Measurements from ENCODE around the gene SLC9B1. TPM values are rescaled to one million over a fixed set of nuclear protein-coding genes. Genes with fewer than 3 reads are reported as not detected.
"Not testable (repeated sequence)": the region's sequence is repeated elsewhere in the genome, so short reads cannot be mapped to it uniquely, and the experiment has no call there.

The SLC9B1 gene
- total RNA-seq, 1 experiment from 2014 or later = not detected

DNA sequence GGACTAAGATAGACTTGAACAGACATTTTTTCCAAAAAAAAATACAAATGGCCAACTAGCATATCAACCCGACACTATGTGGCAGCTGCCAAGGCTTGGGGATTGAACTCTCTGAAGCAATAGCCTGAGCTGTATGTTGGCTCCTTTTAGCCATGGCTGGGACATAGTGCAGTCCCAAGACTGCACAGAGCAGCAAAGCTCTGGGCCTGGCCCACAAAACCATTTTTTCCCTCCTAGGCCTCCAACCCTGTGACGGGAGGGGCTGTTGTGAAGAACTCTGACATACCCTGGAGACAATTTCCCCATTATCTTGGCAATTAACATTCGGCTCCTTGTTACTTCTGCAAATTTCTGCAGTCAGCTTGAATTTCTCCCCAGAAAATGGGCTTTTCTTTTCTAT is 100.6 kb downstream of the SLC9B1 start:
- Mint-ChIP-seq H3K4me3 (ENCODE audit: low read depth, unreplicated experiment) (no peak overlapping the region), H3K9me3 (ENCODE audit: low read depth, unreplicated experiment) (peaks cover 8% of the 10 kb centered on the region), H3K4me1 (ENCODE audit: low read depth, unreplicated experiment) (no peaks in the 10 kb centered on the region), H3K36me3 (ENCODE audit: insufficient read depth, unreplicated experiment) (no peaks in the 10 kb centered on the region), H3K27ac (ENCODE audit: unreplicated experiment) (no peak overlapping the region), H3K27me3 (ENCODE audit: unreplicated experiment) (no peaks in the 10 kb centered on the region)
- CTCF ChIA-PET = no interaction called here
- TF ChIP-seq, protein P1, sequence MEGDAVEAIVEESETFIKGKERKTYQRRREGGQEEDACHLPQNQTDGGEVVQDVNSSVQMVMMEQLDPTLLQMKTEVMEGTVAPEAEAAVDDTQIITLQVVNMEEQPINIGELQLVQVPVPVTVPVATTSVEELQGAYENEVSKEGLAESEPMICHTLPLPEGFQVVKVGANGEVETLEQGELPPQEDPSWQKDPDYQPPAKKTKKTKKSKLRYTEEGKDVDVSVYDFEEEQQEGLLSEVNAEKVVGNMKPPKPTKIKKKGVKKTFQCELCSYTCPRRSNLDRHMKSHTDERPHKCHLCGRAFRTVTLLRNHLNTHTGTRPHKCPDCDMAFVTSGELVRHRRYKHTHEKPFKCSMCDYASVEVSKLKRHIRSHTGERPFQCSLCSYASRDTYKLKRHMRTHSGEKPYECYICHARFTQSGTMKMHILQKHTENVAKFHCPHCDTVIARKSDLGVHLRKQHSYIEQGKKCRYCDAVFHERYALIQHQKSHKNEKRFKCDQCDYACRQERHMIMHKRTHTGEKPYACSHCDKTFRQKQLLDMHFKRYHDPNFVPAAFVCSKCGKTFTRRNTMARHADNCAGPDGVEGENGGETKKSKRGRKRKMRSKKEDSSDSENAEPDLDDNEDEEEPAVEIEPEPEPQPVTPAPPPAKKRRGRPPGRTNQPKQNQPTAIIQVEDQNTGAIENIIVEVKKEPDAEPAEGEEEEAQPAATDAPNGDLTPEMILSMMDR (IDR thresholded peaks at IDR 0.05; ENCODE audit: unreplicated experiment) = no peak
- no TSS peak for BruUV-seq (replicated peaks)
- intact Hi-C loops (cut with micrococcal nuclease; ENCODE audit: unreplicated experiment) = no loop called here
- DNase-seq = no peak

DNA sequence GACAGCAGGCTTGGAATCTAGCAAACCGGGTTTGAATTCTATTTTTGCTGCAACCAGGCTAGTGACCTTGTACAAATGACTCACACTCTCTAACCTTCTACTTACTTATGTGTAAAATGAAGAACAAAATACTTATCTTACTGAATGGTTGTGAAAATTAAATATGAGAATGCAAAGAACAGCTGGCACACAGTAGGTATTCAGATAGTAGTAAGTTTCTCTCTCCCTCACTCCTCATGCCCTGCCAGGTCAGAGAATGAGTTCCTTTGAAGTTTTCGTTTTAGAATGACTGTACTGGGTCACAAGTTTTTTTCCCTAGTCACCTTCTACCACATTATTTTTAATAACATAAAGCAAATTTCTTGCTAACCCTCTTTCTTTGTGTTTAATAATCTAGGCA is 117.7 kb downstream of the SLC9B1 start:
- Mint-ChIP-seq H3K4me3 (ENCODE audit: low read depth, unreplicated experiment) (no peak overlapping the region), H3K27ac (ENCODE audit: unreplicated experiment) (no peak overlapping the region), H3K27me3 (ENCODE audit: unreplicated experiment) (no peaks in the 10 kb centered on the region), H3K36me3 (ENCODE audit: insufficient read depth, unreplicated experiment) (no peaks in the 10 kb centered on the region), H3K9me3 (ENCODE audit: low read depth, unreplicated experiment) (no peaks in the 10 kb centered on the region), H3K4me1 (ENCODE audit: low read depth, unreplicated experiment) (no peaks in the 10 kb centered on the region)
- intact Hi-C loops (cut with micrococcal nuclease; ENCODE audit: unreplicated experiment) = no loop called here
- TF ChIP-seq, protein P1 (IDR thresholded peaks at IDR 0.05; ENCODE audit: unreplicated experiment) = no peak
- CTCF ChIA-PET = no interaction called here
- BruUV-seq (replicated peaks) = no TSS peak
- DNase-seq = no peak

DNA sequence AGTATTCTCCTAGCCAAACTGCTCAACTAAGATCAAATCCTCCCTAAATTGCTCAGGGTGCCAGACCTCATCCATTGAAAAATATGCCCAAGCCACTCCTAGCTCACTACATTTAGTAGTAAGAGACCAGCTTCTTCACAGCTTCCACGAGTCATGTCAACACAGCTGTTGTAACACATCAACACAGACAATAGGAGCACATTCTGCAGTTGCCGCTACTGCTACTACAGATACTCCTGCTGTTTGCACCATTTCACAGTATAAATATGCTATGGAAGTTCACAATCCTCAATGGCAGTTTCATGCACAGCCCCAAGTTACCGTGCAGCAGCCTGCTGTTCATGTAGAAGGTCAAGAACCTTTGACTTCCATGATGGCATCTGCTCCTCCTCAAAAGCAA is 121.9 kb downstream of the SLC9B1 start:
- BruUV-seq (replicated peaks); DNase-seq; H3K36me3 Mint-ChIP-seq (ENCODE audit: insufficient read depth, unreplicated experiment); intact Hi-C loops (cut with micrococcal nuclease; ENCODE audit: unreplicated experiment); H3K4me1 Mint-ChIP-seq (ENCODE audit: low read depth, unreplicated experiment); H3K27ac Mint-ChIP-seq (ENCODE audit: unreplicated experiment); H3K4me3 Mint-ChIP-seq (ENCODE audit: low read depth, unreplicated experiment); H3K9me3 Mint-ChIP-seq (ENCODE audit: low read depth, unreplicated experiment); CTCF ChIA-PET; H3K27me3 Mint-ChIP-seq (ENCODE audit: unreplicated experiment): not testable (repeated sequence)

GRCh38 chr4:102896547-102896946 is 123.0 kb downstream of the SLC9B1 start:
- H3K36me3 Mint-ChIP-seq (ENCODE audit: insufficient read depth, unreplicated experiment); H3K9me3 Mint-ChIP-seq (ENCODE audit: low read depth, unreplicated experiment); H3K4me3 Mint-ChIP-seq (ENCODE audit: low read depth, unreplicated experiment); H3K27me3 Mint-ChIP-seq (ENCODE audit: unreplicated experiment); H3K4me1 Mint-ChIP-seq (ENCODE audit: low read depth, unreplicated experiment); BruUV-seq (replicated peaks); intact Hi-C loops (cut with micrococcal nuclease; ENCODE audit: unreplicated experiment); DNase-seq; CTCF ChIA-PET; H3K27ac Mint-ChIP-seq (ENCODE audit: unreplicated experiment): not testable (repeated sequence)

- H3K27me3 Mint-ChIP-seq (ENCODE audit: unreplicated experiment); intact Hi-C loops (cut with micrococcal nuclease; ENCODE audit: unreplicated experiment); BruUV-seq (replicated peaks); DNase-seq; H3K4me1 Mint-ChIP-seq (ENCODE audit: low read depth, unreplicated experiment); H3K9me3 Mint-ChIP-seq (ENCODE audit: low read depth, unreplicated experiment); CTCF ChIA-PET; H3K36me3 Mint-ChIP-seq (ENCODE audit: insufficient read depth, unreplicated experiment); H3K27ac Mint-ChIP-seq (ENCODE audit: unreplicated experiment); H3K4me3 Mint-ChIP-seq (ENCODE audit: low read depth, unreplicated experiment): not testable (repeated sequence)
Observed at GRCh38 chr4:102889866-102890265, 129.6 kb downstream of the SLC9B1 start.

- H3K27me3 Mint-ChIP-seq (ENCODE audit: unreplicated experiment); BruUV-seq (replicated peaks); H3K9me3 Mint-ChIP-seq (ENCODE audit: low read depth, unreplicated experiment); CTCF ChIA-PET; H3K4me1 Mint-ChIP-seq (ENCODE audit: low read depth, unreplicated experiment); H3K36me3 Mint-ChIP-seq (ENCODE audit: insufficient read depth, unreplicated experiment); H3K4me3 Mint-ChIP-seq (ENCODE audit: low read depth, unreplicated experiment); DNase-seq; intact Hi-C loops (cut with micrococcal nuclease; ENCODE audit: unreplicated experiment); H3K27ac Mint-ChIP-seq (ENCODE audit: unreplicated experiment): not testable (repeated sequence)
Observed at GRCh38 chr4:102888570-102888969, 130.9 kb downstream of the SLC9B1 start.

All from Calu3 (cell line).